ENCODE measurements around the gene QRICH2. TPM values are rescaled to one million over a fixed set of nuclear protein-coding genes. Genes with fewer than 3 reads are reported as not detected.

Gene QRICH2, protein sequence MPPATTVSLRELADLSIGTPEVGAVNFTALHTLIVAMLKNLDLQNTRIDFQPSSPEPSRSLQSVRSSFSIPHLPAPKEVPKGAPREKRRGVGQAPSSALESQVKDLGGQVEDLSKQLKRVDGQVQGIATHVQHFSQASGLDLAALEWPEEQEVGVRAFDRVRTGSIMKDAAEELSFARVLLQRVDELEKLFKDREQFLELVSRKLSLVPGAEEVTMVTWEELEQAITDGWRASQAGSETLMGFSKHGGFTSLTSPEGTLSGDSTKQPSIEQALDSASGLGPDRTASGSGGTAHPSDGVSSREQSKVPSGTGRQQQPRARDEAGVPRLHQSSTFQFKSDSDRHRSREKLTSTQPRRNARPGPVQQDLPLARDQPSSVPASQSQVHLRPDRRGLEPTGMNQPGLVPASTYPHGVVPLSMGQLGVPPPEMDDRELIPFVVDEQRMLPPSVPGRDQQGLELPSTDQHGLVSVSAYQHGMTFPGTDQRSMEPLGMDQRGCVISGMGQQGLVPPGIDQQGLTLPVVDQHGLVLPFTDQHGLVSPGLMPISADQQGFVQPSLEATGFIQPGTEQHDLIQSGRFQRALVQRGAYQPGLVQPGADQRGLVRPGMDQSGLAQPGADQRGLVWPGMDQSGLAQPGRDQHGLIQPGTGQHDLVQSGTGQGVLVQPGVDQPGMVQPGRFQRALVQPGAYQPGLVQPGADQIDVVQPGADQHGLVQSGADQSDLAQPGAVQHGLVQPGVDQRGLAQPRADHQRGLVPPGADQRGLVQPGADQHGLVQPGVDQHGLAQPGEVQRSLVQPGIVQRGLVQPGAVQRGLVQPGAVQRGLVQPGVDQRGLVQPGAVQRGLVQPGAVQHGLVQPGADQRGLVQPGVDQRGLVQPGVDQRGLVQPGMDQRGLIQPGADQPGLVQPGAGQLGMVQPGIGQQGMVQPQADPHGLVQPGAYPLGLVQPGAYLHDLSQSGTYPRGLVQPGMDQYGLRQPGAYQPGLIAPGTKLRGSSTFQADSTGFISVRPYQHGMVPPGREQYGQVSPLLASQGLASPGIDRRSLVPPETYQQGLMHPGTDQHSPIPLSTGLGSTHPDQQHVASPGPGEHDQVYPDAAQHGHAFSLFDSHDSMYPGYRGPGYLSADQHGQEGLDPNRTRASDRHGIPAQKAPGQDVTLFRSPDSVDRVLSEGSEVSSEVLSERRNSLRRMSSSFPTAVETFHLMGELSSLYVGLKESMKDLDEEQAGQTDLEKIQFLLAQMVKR (N-terminal part only)
- 2.9 and 4.1 TPM in 2 replicates for total RNA-seq

DNA sequence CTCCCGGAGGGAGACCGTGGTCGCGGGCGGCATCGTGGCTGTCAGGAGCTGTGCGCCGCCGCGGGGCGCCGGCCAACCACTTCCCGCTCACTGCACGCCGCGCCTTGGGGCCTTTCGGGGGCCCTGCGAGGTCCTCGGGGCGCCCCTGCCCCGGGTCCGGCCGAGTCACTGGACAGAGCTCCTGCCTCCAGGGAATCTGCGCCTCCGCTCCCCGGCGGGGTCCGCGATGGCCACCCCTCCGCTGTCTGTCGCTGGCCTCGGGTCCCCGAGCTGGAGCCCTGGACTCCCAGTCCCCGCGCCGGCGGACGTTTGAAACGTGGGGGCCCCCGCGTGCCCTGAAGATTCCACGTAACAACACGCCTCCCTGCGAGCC lies at the start of gene QRICH2:
TSS of gene QRICH2 (minus strand) at position 311 of the 373 bp plus-strand sequence. CDS start at position 33, 278 bp downstream.

DNA sequence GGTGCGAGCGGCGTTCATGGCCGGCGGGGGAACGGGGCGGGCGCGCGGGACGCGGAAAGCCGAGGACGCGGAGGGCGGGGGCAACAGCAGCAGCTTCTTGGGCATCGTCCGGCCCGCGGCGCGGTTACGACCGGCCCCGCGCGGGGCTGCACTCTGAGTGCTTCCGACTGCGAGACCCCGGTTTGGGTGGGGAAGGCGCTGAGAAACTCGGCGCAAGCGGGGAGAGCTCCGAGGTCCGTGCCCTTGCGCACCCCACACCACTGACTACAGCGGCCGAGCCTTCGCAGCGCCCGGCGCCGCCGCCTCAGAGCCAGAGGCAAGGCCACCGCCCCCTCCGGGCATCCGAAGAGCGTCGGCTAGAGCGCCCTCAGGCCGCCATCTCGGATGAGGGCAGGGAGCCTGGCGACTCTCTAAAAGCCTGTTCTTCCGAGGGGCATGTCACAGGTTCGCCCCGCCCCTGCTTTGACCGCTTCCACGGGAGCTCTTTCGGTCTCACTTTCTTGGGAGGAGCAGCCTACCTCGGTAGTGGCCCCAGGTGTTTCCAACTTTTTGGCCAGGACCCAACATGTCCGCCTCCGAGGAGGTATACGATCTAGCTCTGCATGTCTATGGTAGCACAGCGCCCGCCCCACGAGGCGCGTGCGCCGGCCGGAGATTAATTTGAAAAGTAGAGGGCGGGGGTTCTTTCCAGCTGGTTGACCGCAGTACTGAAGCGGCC lies 45.7 kb upstream of the QRICH2 start, which contains the start of gene PRPSAP1:
TSS of gene PRPSAP1 (minus strand) at position 318 of the 718 bp plus-strand sequence. CDS start at position 105, 213 bp downstream.

DNA sequence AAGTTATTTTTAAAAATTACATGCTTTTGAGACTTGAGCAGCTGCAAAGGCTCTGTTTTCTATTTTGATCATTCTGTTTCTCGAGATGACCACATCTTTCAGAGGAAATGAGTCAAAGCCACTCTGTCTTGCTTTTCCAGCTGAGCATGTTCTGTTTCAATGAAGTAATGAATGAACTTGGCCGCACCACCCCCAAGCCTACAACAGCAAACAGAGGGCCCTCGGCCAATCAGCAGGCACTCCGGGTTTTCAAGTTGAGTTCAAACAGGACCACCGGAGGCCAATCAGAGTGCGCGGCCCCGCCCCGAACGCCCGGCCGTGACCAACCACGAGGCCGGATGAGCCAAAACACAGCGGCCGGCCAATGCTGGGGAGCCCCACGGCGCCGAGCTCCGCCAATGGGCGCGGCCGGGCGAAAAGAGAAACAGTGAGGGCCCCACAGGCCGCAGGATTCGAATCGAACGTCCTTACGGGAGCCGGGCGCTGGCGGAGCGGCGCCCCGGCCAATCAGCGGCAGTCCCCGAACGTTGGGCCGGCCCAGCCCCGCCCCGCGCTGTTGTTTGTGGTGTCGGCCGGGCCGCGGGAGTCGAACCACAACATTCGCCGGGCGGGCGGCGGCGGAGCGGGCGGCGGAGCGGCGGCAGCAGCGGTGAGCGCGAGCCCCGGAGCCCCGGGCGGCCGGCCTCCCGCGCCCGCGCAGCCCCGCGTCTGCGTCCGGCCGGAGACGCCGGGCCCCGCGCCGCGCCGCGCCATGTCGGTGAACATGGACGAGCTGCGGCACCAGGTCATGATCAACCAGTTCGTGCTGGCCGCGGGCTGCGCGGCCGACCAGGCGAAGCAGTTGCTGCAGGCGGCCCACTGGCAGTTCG lies 43.1 kb downstream of the QRICH2 start, which contains the start of gene UBALD2:
TSS of gene UBALD2 (plus strand) at position 594 of the 869 bp plus-strand sequence. CDS start at position 752, 158 bp downstream.

GRCh38 chr17:76240461-76241203 lies 67.4 kb downstream of the QRICH2 start, which contains the start of gene RNF157:
Gene RNF157 (minus strand): TSS chr17:76240493. CDS start chr17:76240240, 253 bp downstream.

Other genes with a start within 250 kb of the QRICH2 start
- gene SRP68, start 235.8 kb downstream of the QRICH2 start, total RNA-seq: 31.9 and 36.6 TPM in 2 replicates
- gene GALR2, start 233.5 kb downstream of the QRICH2 start, total RNA-seq: not detected in 2 replicates
- not detected in 2 replicates for gene ZACN, start 229.1 kb downstream of the QRICH2 start, total RNA-seq
- gene EXOC7, start 204.5 kb downstream of the QRICH2 start, total RNA-seq: 73.9 and 78.0 TPM in 2 replicates
- gene FOXJ1, start 167.0 kb downstream of the QRICH2 start, total RNA-seq: not detected in 2 replicates
- gene RNF157, start 67.8 kb downstream of the QRICH2 start, total RNA-seq: under 0.01 and 0.09 TPM in 2 replicates
- 6.3 and 9.0 TPM in 2 replicates for gene UBALD2, start 42.9 kb downstream of the QRICH2 start, total RNA-seq
- gene PRPSAP1, start 45.6 kb upstream of the QRICH2 start, total RNA-seq: 36.9 and 51.6 TPM in 2 replicates
- 102 and 124 TPM in 2 replicates for gene SPHK1, start 76.3 kb upstream of the QRICH2 start, total RNA-seq
- 22.7 and 32.5 TPM in 2 replicates for gene UBE2O, start 144.9 kb upstream of the QRICH2 start, total RNA-seq
- not detected in 2 replicates for gene AANAT, start 159.3 kb upstream of the QRICH2 start, total RNA-seq
- gene RHBDF2, start 193.1 kb upstream of the QRICH2 start, total RNA-seq: 9.1 and 22.9 TPM in 2 replicates
- gene CYGB, start 229.4 kb upstream of the QRICH2 start, total RNA-seq: 0.45 and 5.0 TPM in 2 replicates
- gene PRCD, start 231.8 kb upstream of the QRICH2 start, total RNA-seq: 0.85 TPM in 1 of 2 replicates, not detected in the other

Data from endothelial cell of coronary artery (primary cell).